ENCODE results near the gene DUSP1. TPM values are rescaled to one million over a fixed set of nuclear protein-coding genes. Genes with fewer than 3 reads are reported as not detected.

DUSP1 gene
- total RNA-seq, 2 donors from 2014 or later, result 14.5 to 24.5 TPM

DNA sequence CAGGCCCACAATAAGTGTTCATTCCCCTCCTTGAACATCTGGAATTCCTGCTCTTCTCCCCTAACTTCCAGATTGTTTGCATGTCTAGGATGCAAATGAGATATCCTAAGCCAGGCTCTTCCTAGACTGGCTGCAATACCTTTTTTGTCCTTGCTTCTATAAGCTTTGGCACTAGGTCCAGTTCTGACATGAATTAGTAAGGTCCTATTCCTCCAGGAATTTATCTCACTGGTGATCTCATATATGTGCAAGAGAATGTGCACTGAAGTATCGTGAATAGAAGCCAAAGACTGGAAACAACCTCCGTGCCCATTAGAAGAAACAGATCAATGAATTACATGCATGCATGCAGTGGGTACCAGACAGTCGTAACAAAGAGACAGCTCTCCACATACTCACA is 25.2 kb downstream of the DUSP1 start:
- DNase-seq (no peak), ATAC-seq (replicated peaks in 1 of 2) (no peak)
- no peaks in the 10 kb centered on the region for H3K4me1 Mint-ChIP-seq (ENCODE audit: low read depth)

GRCh38 chr5:172745406-172745805 is 25.6 kb downstream of the DUSP1 start:
- H3K4me1 Mint-ChIP-seq (ENCODE audit: low read depth), result no peaks in the 10 kb centered on the region
- H3K27me3 Mint-ChIP-seq (ENCODE audit: low read depth), result no peaks in the 10 kb centered on the region
- ATAC-seq (replicated peaks in 1 of 2), result no peak
- H3K4me3 Mint-ChIP-seq, result no peak overlapping the region
- no peak overlapping the region for H3K27ac Mint-ChIP-seq
- no peaks in the 10 kb centered on the region for H3K9me3 Mint-ChIP-seq
- peaks cover 0 to 3% of the 10 kb centered on the region in 2 donors for H3K36me3 Mint-ChIP-seq (ENCODE audit: insufficient read depth in 2 of 2)
- DNase-seq, result no peak

More for the DNA sequence above, 25.2 kb downstream of the DUSP1 start:
- H3K27me3 Mint-ChIP-seq (ENCODE audit: low read depth), result no peaks in the 10 kb centered on the region
- no peak overlapping the region for H3K27ac Mint-ChIP-seq
- peaks cover 0 to 3% of the 10 kb centered on the region in 2 donors for H3K36me3 Mint-ChIP-seq (ENCODE audit: insufficient read depth in 2 of 2)
- H3K9me3 Mint-ChIP-seq, result no peaks in the 10 kb centered on the region
- no peak overlapping the region for H3K4me3 Mint-ChIP-seq

GRCh38 chr5:172744123-172745104 is 26.6 kb downstream of the DUSP1 start:
- peaks cover 0 to 3% of the 10 kb centered on the region in 2 donors for H3K36me3 Mint-ChIP-seq (ENCODE audit: insufficient read depth in 2 of 2)
- DNase-seq (no peak), ATAC-seq (replicated peaks in 1 of 2) (no peak)
- no peaks in the 10 kb centered on the region for H3K4me1 Mint-ChIP-seq (ENCODE audit: low read depth)
- no peak overlapping the region for H3K27ac Mint-ChIP-seq
- no peak overlapping the region for H3K4me3 Mint-ChIP-seq
- no peaks in the 10 kb centered on the region for H3K9me3 Mint-ChIP-seq
- no peaks in the 10 kb centered on the region for H3K27me3 Mint-ChIP-seq (ENCODE audit: low read depth)

DNA sequence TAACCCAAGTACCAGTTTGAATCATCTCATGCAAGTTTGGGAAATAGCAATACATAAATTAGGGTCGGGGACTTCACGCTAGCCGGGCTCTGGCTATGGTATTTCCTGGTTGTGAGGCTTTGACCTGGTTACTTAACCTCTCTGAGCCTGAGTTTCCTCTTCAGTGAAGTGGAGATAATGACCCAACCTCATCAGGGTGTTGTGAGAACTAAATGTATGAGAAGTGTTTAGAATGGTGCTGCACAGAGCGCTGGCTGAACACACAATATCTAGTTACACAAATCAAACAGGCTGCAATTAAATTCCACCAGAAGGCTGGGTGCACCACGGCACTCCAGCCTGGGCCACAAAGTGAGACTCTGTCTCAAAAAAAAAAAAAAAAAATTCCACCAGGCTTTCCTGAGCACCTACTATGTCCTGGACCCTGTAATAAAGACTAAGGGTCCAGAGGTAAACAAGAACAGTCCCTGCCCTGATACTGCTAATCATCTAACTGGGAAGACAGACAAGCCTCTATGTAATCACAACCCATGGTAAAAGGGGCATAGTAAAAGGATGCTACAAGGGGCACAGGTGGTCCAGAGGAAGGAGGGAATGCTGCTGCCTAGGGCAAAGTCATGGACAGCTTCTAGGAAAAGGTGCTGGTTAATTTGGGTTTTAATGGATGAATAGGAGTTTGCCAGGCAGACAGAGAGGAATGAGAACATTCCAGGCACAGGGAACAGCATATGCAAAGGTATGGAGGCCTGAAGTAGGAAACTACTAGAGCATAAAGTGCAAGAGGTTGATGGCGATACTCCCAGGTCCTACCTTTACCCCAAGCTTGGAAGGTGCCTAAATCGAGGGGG is 27.7 kb downstream of the DUSP1 start:
- Mint-ChIP-seq H3K27ac (no peak overlapping the region), H3K36me3 (ENCODE audit: insufficient read depth in 2 of 2) (peaks cover 0 to 3% of the 10 kb centered on the region in 2 donors), H3K4me1 (ENCODE audit: low read depth) (no peaks in the 10 kb centered on the region), H3K9me3 (no peaks in the 10 kb centered on the region), H3K4me3 (no peak overlapping the region), H3K27me3 (ENCODE audit: low read depth) (no peaks in the 10 kb centered on the region)
- ATAC-seq (replicated peaks in 1 of 2), result no peak
- DNase-seq, result no peak

GRCh38 chr5:172741206-172741582 is 29.8 kb downstream of the DUSP1 start:
- ATAC-seq (replicated peaks in 1 of 2) (no peak), DNase-seq (no peak)
- no peaks in the 10 kb centered on the region for H3K9me3 Mint-ChIP-seq
- H3K27me3 Mint-ChIP-seq (ENCODE audit: low read depth), result no peaks in the 10 kb centered on the region
- peak overlapping the region; percentile 12 for H3K27ac Mint-ChIP-seq
- H3K36me3 Mint-ChIP-seq (ENCODE audit: insufficient read depth in 2 of 2), result no peaks in the 10 kb centered on the region
- no peaks in the 10 kb centered on the region for H3K4me1 Mint-ChIP-seq (ENCODE audit: low read depth)
- no peak overlapping the region for H3K4me3 Mint-ChIP-seq

- Mint-ChIP-seq H3K27ac (no peak overlapping the region), H3K36me3 (ENCODE audit: insufficient read depth in 2 of 2) (no peaks in the 10 kb centered on the region), H3K4me1 (ENCODE audit: low read depth) (no peaks in the 10 kb centered on the region), H3K9me3 (no peaks in the 10 kb centered on the region), H3K4me3 (no peak overlapping the region), H3K27me3 (ENCODE audit: low read depth) (no peaks in the 10 kb centered on the region)
- no peak for ATAC-seq (replicated peaks in 1 of 2)
- DNase-seq, result no peak
Observed at GRCh38 chr5:172740428-172741205, 30.4 kb downstream of the DUSP1 start.

DNA sequence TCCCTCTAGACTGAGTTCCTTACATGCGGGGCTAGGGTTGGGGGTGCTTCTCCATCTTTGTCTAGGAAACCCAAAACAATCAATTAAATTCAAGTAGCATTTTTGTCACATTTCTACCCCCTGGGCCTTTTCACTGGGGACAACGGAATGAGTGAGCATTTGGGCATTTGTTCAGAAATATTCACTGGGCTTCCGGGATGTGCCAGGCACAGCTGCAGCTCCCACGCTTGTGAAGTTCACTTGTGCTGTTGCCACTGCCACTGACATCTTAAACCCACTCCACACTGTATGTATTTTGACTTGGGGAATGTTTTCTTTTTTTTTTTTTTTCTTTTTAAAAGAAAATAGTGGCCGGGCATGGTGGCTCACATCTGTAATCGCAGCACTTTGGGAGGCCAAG is 31.6 kb downstream of the DUSP1 start:
- no peak for DNase-seq
- Mint-ChIP-seq H3K4me1 (ENCODE audit: low read depth) (no peaks in the 10 kb centered on the region), H3K27me3 (ENCODE audit: low read depth) (no peaks in the 10 kb centered on the region), H3K36me3 (ENCODE audit: insufficient read depth in 2 of 2) (no peaks in the 10 kb centered on the region), H3K4me3 (no peak overlapping the region), H3K9me3 (no peaks in the 10 kb centered on the region), H3K27ac (no peak overlapping the region)
- ATAC-seq (replicated peaks in 1 of 2), result no peak

DNA sequence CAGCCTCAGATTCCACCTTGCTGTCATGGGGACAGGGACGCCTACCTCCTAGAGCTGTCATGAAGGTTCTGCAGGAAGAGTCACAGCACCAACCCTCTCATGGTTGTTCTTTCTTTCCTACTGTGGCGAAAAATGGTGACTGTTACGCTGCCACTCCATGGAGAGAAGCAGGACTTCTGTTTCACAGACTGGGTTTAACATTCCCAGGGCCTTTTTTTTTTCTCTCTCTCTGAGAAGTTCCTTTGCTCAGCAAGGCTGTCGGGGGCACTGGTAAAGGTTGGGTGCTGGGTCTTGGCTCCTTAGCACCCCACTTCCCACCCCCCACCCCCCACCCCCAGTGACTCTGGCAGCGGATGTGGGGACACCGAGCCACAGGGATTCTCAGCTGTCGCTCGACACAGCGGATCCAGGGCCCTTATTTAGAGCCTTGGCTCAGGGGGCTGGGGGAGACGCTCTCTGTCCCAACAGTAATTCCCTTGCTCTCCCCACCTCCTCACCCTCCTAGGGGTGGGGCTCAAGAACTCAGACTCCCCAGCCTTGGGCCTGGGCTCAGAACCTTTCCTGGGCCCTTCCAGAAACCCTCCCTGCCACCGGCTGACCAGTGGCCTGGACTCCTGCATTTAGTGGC is 34.4 kb downstream of the DUSP1 start:
- ATAC-seq (replicated peaks in 1 of 2) (no peak), DNase-seq (no peak)
- no peaks in the 10 kb centered on the region for H3K9me3 Mint-ChIP-seq
- no peak overlapping the region for H3K27ac Mint-ChIP-seq
- no peaks in the 10 kb centered on the region for H3K4me1 Mint-ChIP-seq (ENCODE audit: low read depth)
- H3K4me3 Mint-ChIP-seq, result no peak overlapping the region
- H3K27me3 Mint-ChIP-seq (ENCODE audit: low read depth), result no peaks in the 10 kb centered on the region
- no peaks in the 10 kb centered on the region for H3K36me3 Mint-ChIP-seq (ENCODE audit: insufficient read depth in 2 of 2)

DNA sequence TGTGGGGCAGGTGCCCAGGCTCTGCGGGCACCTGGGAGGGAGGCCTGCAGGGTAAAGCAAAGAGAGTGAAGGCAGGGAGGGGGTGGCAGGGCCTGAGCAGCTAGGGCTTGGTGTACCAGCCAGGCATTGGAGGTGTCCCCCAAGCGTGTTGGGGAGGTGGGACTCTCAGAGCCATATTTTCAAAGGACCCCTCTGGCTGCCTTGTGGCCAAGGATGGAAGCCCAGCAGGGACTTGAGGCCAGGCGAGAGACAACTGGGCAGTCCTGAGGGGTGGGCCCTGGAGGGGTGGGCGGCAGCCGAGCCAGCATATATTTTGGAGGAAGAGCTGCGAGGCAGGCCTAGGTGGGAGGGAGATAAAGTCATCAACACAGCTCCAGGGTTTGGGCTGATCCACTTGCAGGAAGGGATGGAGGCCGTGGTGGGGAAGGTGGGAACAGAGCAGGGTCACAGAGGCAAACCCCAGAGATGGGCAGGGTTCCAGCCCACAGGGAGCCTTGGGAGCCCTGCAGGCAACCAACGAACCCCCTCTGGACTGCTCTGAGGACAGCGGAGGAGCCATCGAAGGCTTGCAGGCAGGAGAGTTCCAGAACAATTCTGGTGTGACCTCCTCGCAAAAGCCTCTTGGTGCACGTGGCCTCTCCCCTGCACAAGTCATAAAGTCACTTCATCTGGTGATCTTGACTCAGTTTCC is 35.7 kb downstream of the DUSP1 start:
- ATAC-seq (replicated peaks in 1 of 2) (no peak), DNase-seq (no peak)
- H3K4me1 Mint-ChIP-seq (ENCODE audit: low read depth), result no peaks in the 10 kb centered on the region
- no peak overlapping the region for H3K4me3 Mint-ChIP-seq
- no peaks in the 10 kb centered on the region for H3K27me3 Mint-ChIP-seq (ENCODE audit: low read depth)
- H3K27ac Mint-ChIP-seq, result no peak overlapping the region
- H3K9me3 Mint-ChIP-seq, result no peaks in the 10 kb centered on the region
- no peaks in the 10 kb centered on the region for H3K36me3 Mint-ChIP-seq (ENCODE audit: insufficient read depth in 2 of 2)

GRCh38 chr5:172733974-172734346 is 37.0 kb downstream of the DUSP1 start:
- no peaks in the 10 kb centered on the region for H3K27me3 Mint-ChIP-seq (ENCODE audit: low read depth)
- ATAC-seq (replicated peaks in 1 of 2) (no peak), DNase-seq (no peak)
- no peaks in the 10 kb centered on the region for H3K4me1 Mint-ChIP-seq (ENCODE audit: low read depth)
- no peaks in the 10 kb centered on the region for H3K36me3 Mint-ChIP-seq (ENCODE audit: insufficient read depth in 2 of 2)
- H3K27ac Mint-ChIP-seq, result peak overlapping the region; percentile 75
- no peak overlapping the region for H3K4me3 Mint-ChIP-seq
- H3K9me3 Mint-ChIP-seq, result no peaks in the 10 kb centered on the region

GRCh38 chr5:172733131-172733973 is 37.6 kb downstream of the DUSP1 start:
- no peak overlapping the region for H3K27ac Mint-ChIP-seq
- H3K4me3 Mint-ChIP-seq, result no peak overlapping the region
- H3K36me3 Mint-ChIP-seq (ENCODE audit: insufficient read depth in 2 of 2), result no peaks in the 10 kb centered on the region
- no peaks in the 10 kb centered on the region for H3K27me3 Mint-ChIP-seq (ENCODE audit: low read depth)
- ATAC-seq (replicated peaks in 1 of 2) (no peak), DNase-seq (no peak)
- no peaks in the 10 kb centered on the region for H3K9me3 Mint-ChIP-seq
- no peaks in the 10 kb centered on the region for H3K4me1 Mint-ChIP-seq (ENCODE audit: low read depth)

Data from activated T-cell treated with anti-CD3 and anti-CD28 coated beads, Interleukin-2, amount 50 U/mL, for 72 hours (primary cell).